ENCODE measurements around the gene RALGAPA1.

GRCh38 chr14:35495278-35495677, 313.8 kb downstream of the RALGAPA1 start:
- TF ChIP-seq CTCF (IDR thresholded peaks at IDR 0.05; ENCODE audit: borderline replicate concordance, extremely low read depth, low read length, poor library complexity, severe bottlenecking) = no peak
- no peak for TF ChIP-seq EZH2 (IDR thresholded peaks at IDR 0.05; ENCODE audit: borderline replicate concordance, low read depth, low read length, severe bottlenecking)

Data from DND-41 (cell line).